Kasumi-1 (cell line): ENCODE results near the gene SENP6.
"Not testable (repeated sequence)": the region's sequence is repeated elsewhere in the genome, so short reads cannot be mapped to it uniquely, and the experiment has no call there.

ENCODE experiments used
- DNase-seq, 2 experiments: peaks; one replicate each; lab custom pipeline; 2025; lab: John Stamatoyannopoulos, UW

The SENP6 gene, protein sequence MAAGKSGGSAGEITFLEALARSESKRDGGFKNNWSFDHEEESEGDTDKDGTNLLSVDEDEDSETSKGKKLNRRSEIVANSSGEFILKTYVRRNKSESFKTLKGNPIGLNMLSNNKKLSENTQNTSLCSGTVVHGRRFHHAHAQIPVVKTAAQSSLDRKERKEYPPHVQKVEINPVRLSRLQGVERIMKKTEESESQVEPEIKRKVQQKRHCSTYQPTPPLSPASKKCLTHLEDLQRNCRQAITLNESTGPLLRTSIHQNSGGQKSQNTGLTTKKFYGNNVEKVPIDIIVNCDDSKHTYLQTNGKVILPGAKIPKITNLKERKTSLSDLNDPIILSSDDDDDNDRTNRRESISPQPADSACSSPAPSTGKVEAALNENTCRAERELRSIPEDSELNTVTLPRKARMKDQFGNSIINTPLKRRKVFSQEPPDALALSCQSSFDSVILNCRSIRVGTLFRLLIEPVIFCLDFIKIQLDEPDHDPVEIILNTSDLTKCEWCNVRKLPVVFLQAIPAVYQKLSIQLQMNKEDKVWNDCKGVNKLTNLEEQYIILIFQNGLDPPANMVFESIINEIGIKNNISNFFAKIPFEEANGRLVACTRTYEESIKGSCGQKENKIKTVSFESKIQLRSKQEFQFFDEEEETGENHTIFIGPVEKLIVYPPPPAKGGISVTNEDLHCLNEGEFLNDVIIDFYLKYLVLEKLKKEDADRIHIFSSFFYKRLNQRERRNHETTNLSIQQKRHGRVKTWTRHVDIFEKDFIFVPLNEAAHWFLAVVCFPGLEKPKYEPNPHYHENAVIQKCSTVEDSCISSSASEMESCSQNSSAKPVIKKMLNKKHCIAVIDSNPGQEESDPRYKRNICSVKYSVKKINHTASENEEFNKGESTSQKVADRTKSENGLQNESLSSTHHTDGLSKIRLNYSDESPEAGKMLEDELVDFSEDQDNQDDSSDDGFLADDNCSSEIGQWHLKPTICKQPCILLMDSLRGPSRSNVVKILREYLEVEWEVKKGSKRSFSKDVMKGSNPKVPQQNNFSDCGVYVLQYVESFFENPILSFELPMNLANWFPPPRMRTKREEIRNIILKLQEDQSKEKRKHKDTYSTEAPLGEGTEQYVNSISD

GRCh38 chr6:75601304-75602245 is at the start of gene SENP6:
Gene SENP6 (plus strand): TSS chr6:75601880. CDS start chr6:75602525, 645 bp downstream.
- peak; percentile 62 to 63 for DNase-seq

DNA sequence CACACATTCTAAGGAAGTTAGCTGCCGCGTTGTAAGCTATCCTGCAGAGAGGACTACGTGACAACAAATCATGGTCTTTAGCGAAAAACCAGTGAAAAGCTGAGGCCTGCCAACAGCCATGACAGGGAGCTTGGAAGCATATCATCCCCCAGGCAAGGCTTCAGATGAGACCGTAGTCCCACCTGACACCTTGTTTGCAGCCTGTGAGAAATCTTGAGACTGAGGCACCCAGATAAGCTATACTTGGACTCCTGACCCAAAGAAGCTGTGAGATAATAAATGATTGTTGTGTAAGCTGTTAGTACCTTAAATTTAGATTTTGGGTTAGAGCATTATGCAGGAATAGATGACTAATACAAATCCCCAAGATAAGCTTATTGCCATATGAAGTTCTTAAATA is 45.4 kb upstream of the SENP6 start:
- no peak for DNase-seq

GRCh38 chr6:75557068-75557467 is 44.6 kb upstream of the SENP6 start:
- DNase-seq = no peak

DNA sequence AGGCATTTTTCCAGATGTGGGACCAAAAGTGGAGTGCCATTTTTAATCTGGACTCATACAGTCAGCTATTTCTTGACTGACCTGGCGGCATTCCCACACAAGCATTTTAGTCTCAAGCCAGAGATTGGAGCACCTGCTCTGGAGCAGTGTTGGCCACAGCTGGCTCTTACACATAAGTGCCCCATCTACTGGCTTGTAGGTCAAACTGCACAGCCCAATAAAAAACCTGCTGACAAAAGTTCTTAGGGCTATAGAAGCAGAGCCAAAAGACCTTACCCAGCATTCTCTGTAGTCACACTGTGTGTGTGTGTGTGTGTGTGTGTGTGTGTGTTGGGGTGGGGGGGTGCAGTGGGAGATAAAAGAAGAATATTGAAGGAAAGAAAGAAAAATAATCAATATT is 38.6 kb upstream of the SENP6 start:
- peak; percentile 30 to 40 for DNase-seq

DNA sequence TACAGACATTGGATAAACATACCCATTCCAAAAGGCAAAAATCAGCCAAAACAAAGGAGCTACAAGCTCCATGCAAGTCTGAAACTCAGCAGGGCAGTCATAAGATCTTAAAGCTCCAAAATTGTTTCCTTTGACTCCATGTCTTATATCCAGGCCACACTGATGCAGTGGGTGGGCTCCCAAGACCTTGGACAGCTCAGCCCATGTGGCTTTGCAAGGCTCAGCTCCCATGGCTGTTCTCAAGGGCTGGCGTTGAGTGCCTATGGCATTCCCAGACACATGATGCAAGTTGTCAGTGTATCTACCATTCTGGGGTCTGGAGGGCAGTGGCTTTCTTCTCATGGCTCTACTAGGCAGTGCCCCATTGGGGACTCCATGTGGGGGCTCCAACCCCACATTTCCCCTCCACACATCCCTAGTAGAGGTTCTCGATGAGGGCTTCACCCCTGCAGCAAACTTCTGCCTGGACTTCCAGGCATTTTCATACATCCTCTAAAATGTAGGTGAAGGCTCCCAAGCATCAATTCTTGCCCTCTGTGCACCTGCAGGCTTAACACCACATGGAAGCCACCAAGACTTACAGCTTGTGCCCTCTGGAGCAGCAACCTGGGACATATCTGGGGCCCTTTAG is 35.4 kb upstream of the SENP6 start:
- DNase-seq = no peak

GRCh38 chr6:75568100-75568499 is 33.6 kb upstream of the SENP6 start:
- no peak for DNase-seq

- no peak for DNase-seq
Observed at GRCh38 chr6:75568965-75569364, 32.7 kb upstream of the SENP6 start.

GRCh38 chr6:75570671-75571070 is 31.0 kb upstream of the SENP6 start:
- DNase-seq = not testable (repeated sequence)

- DNase-seq = no peak
Observed at GRCh38 chr6:75572072-75572471, 29.6 kb upstream of the SENP6 start.

DNA sequence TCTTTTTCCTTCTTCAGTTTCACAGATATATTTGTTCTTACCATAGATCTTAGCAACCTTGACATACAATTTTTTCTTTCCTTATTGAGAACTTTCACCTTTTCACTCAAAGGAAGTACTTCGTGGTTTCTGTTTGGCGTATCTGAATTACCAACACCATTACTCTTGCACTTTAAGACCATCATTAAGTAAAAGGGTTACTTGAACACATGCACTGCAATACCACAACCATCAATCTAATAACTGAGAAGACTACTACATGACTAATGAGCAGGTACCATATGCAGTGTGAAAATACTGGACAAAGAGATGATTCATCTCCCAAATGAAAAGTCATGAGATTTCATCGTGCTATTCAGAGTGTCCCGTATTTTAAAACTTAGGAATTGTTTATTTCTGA is 21.7 kb upstream of the SENP6 start:
- no peak for DNase-seq

DNA sequence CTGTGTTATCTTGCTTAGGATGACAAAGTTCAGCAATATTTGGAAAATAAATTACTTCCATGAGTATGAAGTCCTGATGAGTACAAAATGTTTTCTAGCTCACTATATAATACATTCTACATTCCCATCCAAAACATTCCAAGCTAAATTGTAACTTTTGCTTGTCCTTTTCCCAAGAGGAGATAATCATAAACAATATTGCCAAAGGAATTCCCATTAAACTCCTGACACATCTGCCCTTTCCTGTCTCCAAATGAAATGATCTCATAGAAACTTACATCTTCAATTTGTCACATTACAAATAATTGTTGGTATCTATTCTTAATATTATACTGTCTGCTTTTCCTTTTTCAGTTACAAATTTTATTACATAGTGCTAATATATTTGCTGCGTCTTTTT is 20.4 kb upstream of the SENP6 start:
- DNase-seq = no peak

DNA sequence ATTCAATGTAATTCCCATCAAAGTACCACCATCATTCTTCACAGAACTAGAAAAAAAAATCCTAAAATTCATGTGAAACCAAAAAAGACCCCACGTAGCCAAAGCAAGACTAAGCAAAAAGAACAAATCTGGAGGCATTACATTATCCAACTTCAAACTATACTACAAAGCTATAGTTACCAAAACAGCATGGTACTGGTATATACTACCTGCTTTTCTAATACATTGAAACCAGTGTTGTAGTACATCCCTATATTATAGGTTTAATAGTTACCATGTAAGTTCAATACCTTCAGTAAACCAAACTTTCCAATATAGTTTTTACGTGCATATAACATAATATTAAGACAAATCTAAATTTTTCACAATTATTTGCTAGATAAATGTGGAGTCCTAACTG is 17.1 kb upstream of the SENP6 start:
- not testable (repeated sequence) for DNase-seq

DNA sequence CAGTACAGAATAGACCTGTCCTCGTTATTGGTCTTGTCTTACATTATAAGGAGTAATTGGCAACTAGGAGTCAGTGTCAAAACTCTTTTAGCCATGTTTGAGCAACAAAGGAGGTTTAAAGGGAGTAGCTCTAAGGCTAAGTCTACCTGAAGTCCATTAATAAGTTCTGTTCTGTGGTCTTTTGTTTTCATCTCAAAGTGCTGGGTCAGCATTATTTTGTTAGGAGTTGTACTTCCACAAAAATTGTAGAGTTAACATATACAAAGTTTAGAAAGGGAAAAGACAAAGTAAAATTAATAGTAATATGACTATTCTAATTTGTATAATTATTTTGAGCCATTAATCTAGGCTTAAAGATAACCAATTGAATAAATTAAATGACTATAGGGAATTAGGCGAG is 12.7 kb upstream of the SENP6 start:
- no peak for DNase-seq

- no peak for DNase-seq
Observed at GRCh38 chr6:75590370-75590769, 11.3 kb upstream of the SENP6 start.

DNA sequence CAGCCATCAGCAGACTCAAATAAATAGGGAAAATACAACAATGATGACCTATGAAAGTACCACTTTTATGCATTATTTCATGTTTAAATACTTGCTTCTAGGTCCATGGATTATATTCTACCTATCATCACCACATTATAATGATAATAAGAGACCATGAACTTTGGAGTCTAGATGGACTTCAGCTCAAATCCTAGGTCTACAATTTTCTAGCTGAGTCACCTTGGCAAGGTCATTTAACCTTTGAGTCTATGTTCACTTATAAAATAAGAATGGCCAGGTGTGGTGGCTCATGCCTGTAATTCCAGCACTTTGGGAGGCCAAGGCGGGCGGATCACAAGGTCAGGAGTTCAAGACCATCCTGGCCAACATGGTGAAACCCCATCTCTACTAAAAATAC is 5.3 kb upstream of the SENP6 start:
- not testable (repeated sequence) for DNase-seq

GRCh38 chr6:75600768-75601167 is 912 bp upstream of the SENP6 start:
- DNase-seq = peak in 1 of 2 experiments; percentile 24

GRCh38 chr6:75602246-75603105 is 796 bp downstream of the SENP6 start:
- DNase-seq = peak; percentile 29 to 66

- no peak for DNase-seq
Observed at GRCh38 chr6:75603106-75603420, 1.4 kb downstream of the SENP6 start.

DNA sequence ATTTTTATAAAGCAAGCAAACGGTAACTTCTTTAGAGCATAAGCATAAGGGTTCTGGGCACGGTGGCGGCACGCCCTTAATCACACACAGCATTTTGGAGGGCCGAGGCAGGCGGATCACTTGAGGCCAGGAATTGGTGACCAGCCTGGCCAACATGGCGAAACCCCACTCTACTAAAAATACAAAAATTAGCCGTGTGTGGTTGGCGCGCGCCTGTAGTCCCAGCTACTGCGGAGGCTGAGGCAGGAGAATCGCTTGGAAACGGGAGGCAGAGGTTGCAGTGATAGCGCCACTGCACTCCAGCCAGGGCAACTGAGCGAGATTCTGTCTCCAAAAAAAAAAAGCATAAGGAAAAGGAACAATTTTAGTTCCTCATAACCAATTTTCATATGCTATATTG is 2.6 kb downstream of the SENP6 start:
- no peak for DNase-seq

DNA sequence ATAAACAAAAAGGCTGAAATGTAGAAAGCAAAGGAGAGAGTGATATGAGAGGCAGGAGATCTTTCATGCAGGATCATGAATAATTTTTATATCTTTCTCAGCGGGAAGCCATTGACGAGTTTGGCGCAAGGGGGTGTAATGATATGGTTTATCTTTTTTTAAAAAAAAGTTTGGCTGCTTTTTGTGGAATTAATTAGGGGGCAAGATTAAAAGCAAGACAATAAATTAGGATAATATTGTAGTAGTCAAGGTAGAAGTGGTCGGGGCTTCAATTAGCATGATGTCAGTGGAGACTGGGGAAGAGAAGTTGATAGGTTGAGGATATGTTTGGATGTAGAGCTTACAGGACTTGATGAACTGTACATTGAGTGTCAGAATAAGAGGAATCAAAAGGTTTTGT is 4.0 kb downstream of the SENP6 start:
- no peak for DNase-seq
